Smooth muscle cell (in vitro differentiated cells): Measurements from ENCODE around the gene WNK4. TPM values are rescaled to one million over a fixed set of nuclear protein-coding genes. Genes with fewer than 3 reads are reported as not detected.

Source experiments
- DNase-seq: peaks from one replicate; lab custom pipeline; 2025; ENCODE audit not compliant: unreplicated experiment; lab: John Stamatoyannopoulos, UW
- H2AFZ ChIP-seq: fragments of 200-600 bp; sonication (generic); 2 replicates; pipeline ENCODE4 v1.6.0; 2016; ENCODE audit warnings: antibody characterized with exemption, low read depth, mild to moderate bottlenecking
- H3F3A ChIP-seq: fragments of 200-600 bp; sonication (generic); 2 replicates; pipeline ENCODE4 v1.6.0; 2017; ENCODE audit warnings: antibody characterized with exemption, low read depth
- H3K27ac ChIP-seq: fragments of 200-600 bp; sonication (generic); 2 replicates; pipeline ENCODE4 v1.5.1; 2016; ENCODE audit warnings: low read depth, mild to moderate bottlenecking
- H3K27me3 ChIP-seq: fragments of 200-600 bp; sonication (generic); 2 replicates; pipeline ENCODE4 v1.6.1; 2016; ENCODE audit warnings: low read depth, mild to moderate bottlenecking
- H3K36me3 ChIP-seq: fragments of 200-600 bp; sonication (generic); 2 replicates; pipeline ENCODE4 v1.5.1; 2016; ENCODE audit warnings: low read depth
- H3K4me1 ChIP-seq: fragments of 200-600 bp; sonication (generic); 2 replicates; pipeline ENCODE4 v1.5.1; 2016; ENCODE audit warnings: low read depth
- H3K4me2 ChIP-seq: fragments of 200-600 bp; sonication (generic); 2 replicates; pipeline ENCODE4 v1.6.0; 2016; ENCODE audit warnings: mild to moderate bottlenecking
- H3K4me3 ChIP-seq: fragments of 200-600 bp; sonication (generic); 2 replicates; pipeline ENCODE4 v1.5.1; 2016; ENCODE audit warnings: mild to moderate bottlenecking
- H3K79me2 ChIP-seq: fragments of 200-600 bp; sonication (generic); 2 replicates; pipeline ENCODE4 v1.6.0; 2016; ENCODE audit warnings: low read depth, mild to moderate bottlenecking
- H3K9ac ChIP-seq: fragments of 200-600 bp; sonication (generic); 2 replicates; pipeline ENCODE4 v1.6.0; 2016; ENCODE audit warnings: low read depth
- H3K9me3 ChIP-seq: fragments of 200-600 bp; sonication (generic); replicated peaks from 2 replicates; pipeline ENCODE4 v1.5.1; 2016; ENCODE audit warnings: low read depth
- H4K20me1 ChIP-seq: fragments of 200-600 bp; sonication (generic); 2 replicates; pipeline ENCODE4 v1.6.0; 2016; ENCODE audit warnings: low read depth
- CTCF ChIP-seq: fragments of 200-600 bp; sonication (generic); IDR thresholded peaks from 2 replicates; pipeline ENCODE4 v1.5.1; 2017; ENCODE audit warnings: borderline replicate concordance, mild to moderate bottlenecking, antibody characterized with exemption; ENCODE audit not compliant: insufficient read depth, poor library complexity, severe bottlenecking
- WGBS: methylation state at CpG from one replicate; pipeline ENCODE4 v1.1.7; 2016; ENCODE audit warnings: low lambda C conversion rate; 5-methylcytosine and 5-hydroxymethylcytosine counted together
- polyA plus RNA-seq: library from polyadenylated mRNA; unstranded; fragments of >200 nt; fragmentation: Nextera tagmentation; extraction: Ambion mirVana; gene quantifications from 2 replicates; pipeline ENCODE4 v1.2.1, GENCODE V29; 2016
- total RNA-seq: library from RNA; depleted of rRNA; stranded (reverse); fragments of >200 nt; gene quantifications from 2 replicates; pipeline ENCODE4 v1.2.3, GENCODE V29; 2014

Gene WNK4
- total and polyA plus RNA-seq, 2 experiments from 2014 or later: 0.49 TPM; not detected in 1

DNA sequence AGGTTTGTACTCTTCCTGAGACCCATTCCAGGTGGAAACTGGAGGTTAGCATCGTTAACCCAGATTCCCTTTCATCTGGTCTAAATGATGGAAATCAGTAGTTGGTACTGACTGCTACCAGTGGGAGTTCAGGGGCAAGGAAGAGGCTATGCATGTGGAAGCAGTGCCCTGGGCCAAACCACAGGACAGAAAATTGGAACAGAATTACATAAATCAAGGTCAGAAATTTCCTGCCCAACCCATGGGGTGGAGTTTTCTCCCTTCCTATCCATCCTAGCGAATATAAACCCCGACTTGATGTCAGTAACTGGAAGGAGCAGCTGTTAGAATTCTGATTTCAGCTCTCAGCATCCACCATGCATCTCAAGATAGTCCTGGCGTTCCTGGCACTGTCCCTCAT lies 63.9 kb downstream of the WNK4 start, which contains the start of gene AOC2:
TSS of gene AOC2 (plus strand) at position 310 of the 400 bp plus-strand sequence. CDS start at position 357, 47 bp downstream.
- H3K4me1 ChIP-seq: no peaks in the 10 kb centered on the region
- H3K4me3 ChIP-seq: no peak within 1 kb of the TSS
- H3K4me2 ChIP-seq: no peak within 1 kb of the TSS
- H3K27me3 ChIP-seq: no peaks in the 10 kb centered on the region
- H2AFZ ChIP-seq: no peak within 1 kb of the TSS
- 99% methylated on average over 4 of the region's 4 CpGs for WGBS
- H3F3A ChIP-seq: peaks cover 6% of the 10 kb centered on the region
- no peaks in the 10 kb centered on the region for H3K9me3 ChIP-seq
- no peak for DNase-seq
- no peak within 1 kb of the TSS for H3K9ac ChIP-seq
- H3K27ac ChIP-seq: no peak within 1 kb of the TSS
- H4K20me1 ChIP-seq: peaks cover 6% of the 10 kb centered on the region
- peaks cover 10% of the 10 kb centered on the region for H3K36me3 ChIP-seq
- no peak for TF ChIP-seq CTCF
- no peaks in the 10 kb centered on the region for H3K79me2 ChIP-seq

DNA sequence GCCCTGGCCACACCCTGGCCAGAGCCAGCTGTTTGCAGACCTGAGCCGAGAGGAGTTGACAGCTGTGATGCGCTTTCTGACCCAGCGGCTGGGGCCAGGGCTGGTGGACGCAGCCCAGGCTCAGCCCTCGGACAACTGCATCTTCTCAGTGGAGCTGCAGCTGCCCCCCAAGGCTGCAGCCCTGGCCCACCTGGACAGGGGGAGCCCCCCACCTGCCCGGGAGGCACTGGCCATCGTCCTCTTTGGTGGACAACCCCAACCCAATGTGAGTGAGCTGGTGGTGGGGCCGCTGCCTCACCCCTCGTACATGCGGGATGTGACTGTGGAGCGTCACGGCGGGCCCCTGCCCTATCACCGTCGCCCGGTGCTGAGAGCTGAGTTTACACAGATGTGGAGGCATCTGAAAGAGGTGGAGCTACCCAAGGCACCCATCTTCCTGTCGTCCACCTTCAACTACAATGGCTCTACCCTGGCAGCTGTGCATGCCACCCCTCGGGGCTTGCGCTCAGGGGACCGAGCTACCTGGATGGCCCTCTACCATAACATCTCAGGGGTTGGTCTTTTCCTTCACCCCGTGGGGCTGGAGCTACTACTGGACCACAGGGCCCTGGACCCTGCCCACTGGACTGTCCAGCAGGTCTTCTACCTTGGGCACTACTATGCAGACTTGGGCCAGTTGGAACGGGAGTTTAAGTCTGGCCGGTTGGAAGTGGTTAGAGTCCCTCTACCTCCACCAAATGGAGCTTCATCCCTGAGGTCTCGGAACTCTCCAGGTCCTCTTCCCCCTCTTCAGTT lies 64.5 kb downstream of the WNK4 start:
- Histone ChIP-seq H3F3A (peaks cover 6% of the 10 kb centered on the region), H3K4me3 (no peak overlapping the region), H3K27ac (no peak overlapping the region), H3K9me3 (no peaks in the 10 kb centered on the region), H3K36me3 (peaks cover 10% of the 10 kb centered on the region), H3K4me2 (no peak overlapping the region), H4K20me1 (peaks cover 6% of the 10 kb centered on the region), H3K4me1 (no peaks in the 10 kb centered on the region), H2AFZ (no peak overlapping the region), H3K79me2 (no peaks in the 10 kb centered on the region), H3K9ac (no peak overlapping the region), H3K27me3 (no peaks in the 10 kb centered on the region)
- no peak for DNase-seq
- WGBS: 98% methylated on average over 24 of the region's 24 CpGs
- TF ChIP-seq CTCF: no peak

DNA sequence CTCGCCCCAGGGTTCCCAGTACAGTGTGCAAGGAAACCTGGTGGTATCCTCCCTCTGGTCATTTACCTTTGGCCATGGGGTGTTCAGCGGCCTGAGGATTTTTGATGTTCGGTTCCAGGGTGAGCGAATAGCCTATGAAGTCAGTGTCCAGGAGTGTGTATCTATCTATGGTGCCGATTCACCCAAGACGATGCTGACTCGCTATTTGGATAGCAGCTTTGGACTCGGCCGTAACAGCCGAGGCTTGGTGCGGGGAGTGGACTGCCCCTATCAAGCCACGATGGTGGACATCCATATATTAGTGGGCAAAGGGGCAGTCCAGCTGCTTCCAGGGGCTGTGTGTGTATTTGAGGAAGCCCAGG lies 65.1 kb downstream of the WNK4 start:
- H3K27me3 ChIP-seq: no peaks in the 10 kb centered on the region
- peaks cover 6% of the 10 kb centered on the region for H4K20me1 ChIP-seq
- peaks cover 6% of the 10 kb centered on the region for H3F3A ChIP-seq
- WGBS: 96% methylated on average over 12 of the region's 12 CpGs
- no peak overlapping the region for H3K27ac ChIP-seq
- TF ChIP-seq CTCF: no peak
- no peak overlapping the region for H3K4me2 ChIP-seq
- H3K36me3 ChIP-seq: peaks cover 10% of the 10 kb centered on the region
- H3K4me3 ChIP-seq: no peak overlapping the region
- H3K79me2 ChIP-seq: no peaks in the 10 kb centered on the region
- no peaks in the 10 kb centered on the region for H3K9me3 ChIP-seq
- no peak overlapping the region for H3K9ac ChIP-seq
- H2AFZ ChIP-seq: no peak overlapping the region
- H3K4me1 ChIP-seq: no peaks in the 10 kb centered on the region
- DNase-seq: no peak
